Measurements from ENCODE around the gene PSORS1C2.

The PSORS1C2 gene

GRCh38 chr6:31154436-31154835 lies 15.6 kb upstream of the PSORS1C2 start:
- Histone ChIP-seq H3K27me3 (replicated peaks; ENCODE audit: control insufficient read depth, insufficient read depth, low read length) (no peaks in the 10 kb centered on the region), H3K9me3 (ENCODE audit: control insufficient read depth, low read length) (no peaks in the 10 kb centered on the region), H3K9ac (ENCODE audit: low read length) (no peak overlapping the region), H3K4me3 (ENCODE audit: low read length) (no peak overlapping the region), H3K36me3 (ENCODE audit: control insufficient read depth, insufficient read depth, low read length, severe bottlenecking) (peaks cover 6% of the 10 kb centered on the region), H3K4me1 (ENCODE audit: control insufficient read depth, insufficient read depth, low read length) (peaks cover 12% of the 10 kb centered on the region)
- no peak for DNase-seq (ENCODE audit: low read depth)

- Histone ChIP-seq H3K9me3 (ENCODE audit: control insufficient read depth, low read length) (no peaks in the 10 kb centered on the region), H3K9ac (ENCODE audit: low read length) (no peak overlapping the region), H3K36me3 (ENCODE audit: control insufficient read depth, insufficient read depth, low read length, severe bottlenecking) (peaks cover 6% of the 10 kb centered on the region), H3K4me3 (ENCODE audit: low read length) (no peak overlapping the region), H3K27me3 (replicated peaks; ENCODE audit: control insufficient read depth, insufficient read depth, low read length) (no peaks in the 10 kb centered on the region), H3K4me1 (ENCODE audit: control insufficient read depth, insufficient read depth, low read length) (peaks cover 6% of the 10 kb centered on the region)
- DNase-seq (ENCODE audit: low read depth): no peak
Measured at GRCh38 chr6:31152781-31153180, 13.9 kb upstream of the PSORS1C2 start.

- Histone ChIP-seq H3K4me1 (ENCODE audit: control insufficient read depth, insufficient read depth, low read length) (no peaks in the 10 kb centered on the region), H3K36me3 (ENCODE audit: control insufficient read depth, insufficient read depth, low read length, severe bottlenecking) (peaks cover 6% of the 10 kb centered on the region), H3K9me3 (ENCODE audit: control insufficient read depth, low read length) (no peaks in the 10 kb centered on the region), H3K4me3 (ENCODE audit: low read length) (no peak overlapping the region), H3K9ac (ENCODE audit: low read length) (no peak overlapping the region), H3K27me3 (replicated peaks; ENCODE audit: control insufficient read depth, insufficient read depth, low read length) (no peaks in the 10 kb centered on the region)
- DNase-seq (ENCODE audit: low read depth): no peak
Measured at GRCh38 chr6:31149827-31150447, 11.1 kb upstream of the PSORS1C2 start.

- Histone ChIP-seq H3K27me3 (replicated peaks; ENCODE audit: control insufficient read depth, insufficient read depth, low read length) (no peaks in the 10 kb centered on the region), H3K4me3 (ENCODE audit: low read length) (no peak overlapping the region), H3K9ac (ENCODE audit: low read length) (no peak overlapping the region), H3K36me3 (ENCODE audit: control insufficient read depth, insufficient read depth, low read length, severe bottlenecking) (peaks cover 4% of the 10 kb centered on the region), H3K9me3 (ENCODE audit: control insufficient read depth, low read length) (no peaks in the 10 kb centered on the region), H3K4me1 (ENCODE audit: control insufficient read depth, insufficient read depth, low read length) (peaks cover 15% of the 10 kb centered on the region)
- no peak for DNase-seq (ENCODE audit: low read depth)
Measured at GRCh38 chr6:31145386-31145785, 6.5 kb upstream of the PSORS1C2 start.

GRCh38 chr6:31144970-31145340 lies 6.1 kb upstream of the PSORS1C2 start:
- H3K4me1 ChIP-seq (ENCODE audit: control insufficient read depth, insufficient read depth, low read length): peaks cover 15% of the 10 kb centered on the region
- no peaks in the 10 kb centered on the region for H3K36me3 ChIP-seq (ENCODE audit: control insufficient read depth, insufficient read depth, low read length, severe bottlenecking)
- H3K27me3 ChIP-seq (replicated peaks; ENCODE audit: control insufficient read depth, insufficient read depth, low read length): no peaks in the 10 kb centered on the region
- H3K4me3 ChIP-seq (ENCODE audit: low read length): no peak overlapping the region
- no peak for DNase-seq (ENCODE audit: low read depth)
- H3K9ac ChIP-seq (ENCODE audit: low read length): no peak overlapping the region
- no peaks in the 10 kb centered on the region for H3K9me3 ChIP-seq (ENCODE audit: control insufficient read depth, low read length)

GRCh38 chr6:31144296-31144969 lies 5.6 kb upstream of the PSORS1C2 start:
- Histone ChIP-seq H3K9ac (ENCODE audit: low read length) (no peak overlapping the region), H3K36me3 (ENCODE audit: control insufficient read depth, insufficient read depth, low read length, severe bottlenecking) (no peaks in the 10 kb centered on the region), H3K4me1 (ENCODE audit: control insufficient read depth, insufficient read depth, low read length) (peaks cover 15% of the 10 kb centered on the region), H3K9me3 (ENCODE audit: control insufficient read depth, low read length) (no peaks in the 10 kb centered on the region), H3K4me3 (ENCODE audit: low read length) (no peak overlapping the region), H3K27me3 (replicated peaks; ENCODE audit: control insufficient read depth, insufficient read depth, low read length) (no peaks in the 10 kb centered on the region)
- no peak for DNase-seq (ENCODE audit: low read depth)

- Histone ChIP-seq H3K9me3 (ENCODE audit: control insufficient read depth, low read length) (no peaks in the 10 kb centered on the region), H3K27me3 (replicated peaks; ENCODE audit: control insufficient read depth, insufficient read depth, low read length) (peaks cover 3% of the 10 kb centered on the region), H3K36me3 (ENCODE audit: control insufficient read depth, insufficient read depth, low read length, severe bottlenecking) (no peaks in the 10 kb centered on the region), H3K9ac (ENCODE audit: low read length) (peak overlapping the region; percentile 28), H3K4me1 (ENCODE audit: control insufficient read depth, insufficient read depth, low read length) (peaks cover 15% of the 10 kb centered on the region), H3K4me3 (ENCODE audit: low read length) (peak overlapping the region; percentile 12)
- DNase-seq (ENCODE audit: low read depth): peak; percentile 80
Measured at GRCh38 chr6:31143148-31143547, 4.3 kb upstream of the PSORS1C2 start.

GRCh38 chr6:31142361-31142761 lies 3.5 kb upstream of the PSORS1C2 start:
- Histone ChIP-seq H3K9me3 (ENCODE audit: control insufficient read depth, low read length) (no peaks in the 10 kb centered on the region), H3K4me3 (ENCODE audit: low read length) (no peak overlapping the region), H3K9ac (ENCODE audit: low read length) (no peak overlapping the region), H3K4me1 (ENCODE audit: control insufficient read depth, insufficient read depth, low read length) (peaks cover 15% of the 10 kb centered on the region), H3K27me3 (replicated peaks; ENCODE audit: control insufficient read depth, insufficient read depth, low read length) (peaks cover 3% of the 10 kb centered on the region), H3K36me3 (ENCODE audit: control insufficient read depth, insufficient read depth, low read length, severe bottlenecking) (no peaks in the 10 kb centered on the region)
- DNase-seq (ENCODE audit: low read depth): no peak

GRCh38 chr6:31140643-31141042 lies 1.8 kb upstream of the PSORS1C2 start:
- Histone ChIP-seq H3K9me3 (ENCODE audit: control insufficient read depth, low read length) (no peaks in the 10 kb centered on the region), H3K27me3 (replicated peaks; ENCODE audit: control insufficient read depth, insufficient read depth, low read length) (peaks cover 3% of the 10 kb centered on the region), H3K4me3 (ENCODE audit: low read length) (no peak overlapping the region), H3K36me3 (ENCODE audit: control insufficient read depth, insufficient read depth, low read length, severe bottlenecking) (no peaks in the 10 kb centered on the region), H3K9ac (ENCODE audit: low read length) (no peak overlapping the region), H3K4me1 (ENCODE audit: control insufficient read depth, insufficient read depth, low read length) (peaks cover 15% of the 10 kb centered on the region)
- DNase-seq (ENCODE audit: low read depth): no peak

GRCh38 chr6:31139599-31139998 lies 733 bp upstream of the PSORS1C2 start:
- Histone ChIP-seq H3K36me3 (ENCODE audit: control insufficient read depth, insufficient read depth, low read length, severe bottlenecking) (no peaks in the 10 kb centered on the region), H3K9me3 (ENCODE audit: control insufficient read depth, low read length) (no peaks in the 10 kb centered on the region), H3K4me3 (ENCODE audit: low read length) (no peak overlapping the region), H3K27me3 (replicated peaks; ENCODE audit: control insufficient read depth, insufficient read depth, low read length) (peaks cover 3% of the 10 kb centered on the region), H3K4me1 (ENCODE audit: control insufficient read depth, insufficient read depth, low read length) (peaks cover 15% of the 10 kb centered on the region), H3K9ac (ENCODE audit: low read length) (no peak overlapping the region)
- DNase-seq (ENCODE audit: low read depth): no peak

- H3K9me3 ChIP-seq (ENCODE audit: control insufficient read depth, low read length): no peaks in the 10 kb centered on the region
- no peak overlapping the region for H3K9ac ChIP-seq (ENCODE audit: low read length)
- no peak overlapping the region for H3K4me3 ChIP-seq (ENCODE audit: low read length)
- H3K27me3 ChIP-seq (replicated peaks; ENCODE audit: control insufficient read depth, insufficient read depth, low read length): peaks cover 3% of the 10 kb centered on the region
- no peaks in the 10 kb centered on the region for H3K4me1 ChIP-seq (ENCODE audit: control insufficient read depth, insufficient read depth, low read length)
- no peak for DNase-seq (ENCODE audit: low read depth)
- no peaks in the 10 kb centered on the region for H3K36me3 ChIP-seq (ENCODE audit: control insufficient read depth, insufficient read depth, low read length, severe bottlenecking)
Measured at GRCh38 chr6:31135710-31136109, 3.2 kb downstream of the PSORS1C2 start.

- H3K4me3 ChIP-seq (ENCODE audit: low read length): no peak overlapping the region
- peaks cover 7% of the 10 kb centered on the region for H3K27me3 ChIP-seq (replicated peaks; ENCODE audit: control insufficient read depth, insufficient read depth, low read length)
- H3K36me3 ChIP-seq (ENCODE audit: control insufficient read depth, insufficient read depth, low read length, severe bottlenecking): no peaks in the 10 kb centered on the region
- no peak overlapping the region for H3K9ac ChIP-seq (ENCODE audit: low read length)
- no peaks in the 10 kb centered on the region for H3K9me3 ChIP-seq (ENCODE audit: control insufficient read depth, low read length)
- no peaks in the 10 kb centered on the region for H3K4me1 ChIP-seq (ENCODE audit: control insufficient read depth, insufficient read depth, low read length)
- DNase-seq (ENCODE audit: low read depth): no peak
Measured at GRCh38 chr6:31132806-31133205, 6.1 kb downstream of the PSORS1C2 start.

All from adipocyte (in vitro differentiated cells).